Vagina (tissue), 2 donors: ENCODE data around the gene SPON1. TPM values are rescaled to one million over a fixed set of nuclear protein-coding genes. Genes with fewer than 3 reads are reported as not detected.

Experiments used
- DNase-seq, 2 donors: peaks; one replicate each; pipeline ENCODE4 v3.0.0-alpha.2; 2017; ENCODE audit errors: extremely low spot score in 2 of 2
- H3K27ac ChIP-seq: fragments of 200-600 bp; sonication (generic); one replicate; pipeline ENCODE4 v1.5.1; 2019
- H3K27me3 ChIP-seq: fragments of 200-600 bp; sonication (generic); one replicate; pipeline ENCODE4 v1.5.1; 2019
- H3K36me3 ChIP-seq, 2 donors: fragments of 200-600 bp; sonication (generic); one replicate each; pipeline ENCODE4 v1.5.1; 2017 to 2019
- H3K4me1 ChIP-seq: fragments of 200-600 bp; sonication (generic); one replicate; pipeline ENCODE4 v1.5.1; 2019
- H3K4me3 ChIP-seq, 2 donors: fragments of 200-600 bp; sonication (generic); 1 replicate in 1 of 2; 2 replicates in 1 of 2; pipeline ENCODE4 v1.5.1; 2016 to 2019
- H3K9me3 ChIP-seq: fragments of 200-600 bp; sonication (generic); one replicate; pipeline ENCODE4 v1.5.1; 2019
- CTCF ChIP-seq, 3 experiments: fragments of 450-650 bp in 2 of 3; fragments of 200-600 bp in 1 of 3; sonication (generic) in 1 of 3; IDR thresholded peaks; one replicate each; pipeline ENCODE4 v1.5.1; 2017 to 2019; ENCODE audit warnings: antibody characterized with exemption in 3 of 3, mild to moderate bottlenecking in 2 of 3, moderate library complexity in 2 of 3
- POLR2A ChIP-seq, 2 donors: fragments of 450-650 bp; IDR thresholded peaks; one replicate each; pipeline ENCODE4 v1.6.1; 2017; ENCODE audit warnings: antibody characterized with exemption in 2 of 2, mild to moderate bottlenecking in 2 of 2, moderate library complexity in 2 of 2
- POLR2AphosphoS5 ChIP-seq, 2 donors: sonication (generic); formaldehyde crosslinking; IDR thresholded peaks; one replicate each; pipeline ENCODE4 v1.9.0; 2017; ENCODE audit warnings: antibody characterized with exemption in 2 of 2, mild to moderate bottlenecking in 2 of 2, low read depth in 1 of 2; ENCODE audit not compliant: insufficient read depth in 1 of 2
- intact Hi-C: fragments of 100-400 bp; cut with DNase I; formaldehyde crosslinking; loops from one replicate; pipeline ENCODE4 v1.15.1; 2023
- total RNA-seq: library from RNA; depleted of rRNA; stranded (reverse); fragments of >200 nt; gene quantifications from one replicate; pipeline ENCODE4 v1.2.3, GENCODE V29; 2016

SPON1 gene
- total RNA-seq, 1 donor from 2014 or later, result 31.7 TPM

GRCh38 chr11:14036469-14036868 lies 73.9 kb downstream of the SPON1 start:
- Histone ChIP-seq H3K36me3 (no peaks in the 10 kb centered on the region), H3K9me3 (no peaks in the 10 kb centered on the region), H3K27me3 (no peaks in the 10 kb centered on the region), H3K4me1 (no peaks in the 10 kb centered on the region), H3K4me3 (no peak overlapping the region), H3K27ac (no peak overlapping the region)
- no peak for DNase-seq
- TF ChIP-seq POLR2AphosphoS5 (IDR thresholded peaks at IDR 0.05; ENCODE audit: insufficient read depth in 1 of 2, low read depth in 1 of 2), result no peak
- no peak for TF ChIP-seq POLR2A (IDR thresholded peaks at IDR 0.05)
- TF ChIP-seq CTCF (IDR thresholded peaks at IDR 0.05), result no peak
- intact Hi-C loops, result no loop called here

- DNase-seq, result no peak
- H3K9me3 ChIP-seq, result no peaks in the 10 kb centered on the region
- H3K36me3 ChIP-seq, result no peaks in the 10 kb centered on the region
- intact Hi-C loops, result no loop called here
- no peak overlapping the region for H3K27ac ChIP-seq
- H3K4me1 ChIP-seq, result no peaks in the 10 kb centered on the region
- H3K27me3 ChIP-seq, result no peaks in the 10 kb centered on the region
- no peak for TF ChIP-seq POLR2AphosphoS5 (IDR thresholded peaks at IDR 0.05; ENCODE audit: insufficient read depth in 1 of 2, low read depth in 1 of 2)
- no peak for TF ChIP-seq POLR2A (IDR thresholded peaks at IDR 0.05)
- no peak for TF ChIP-seq CTCF (IDR thresholded peaks at IDR 0.05)
- no peak overlapping the region for H3K4me3 ChIP-seq
Observed at GRCh38 chr11:14041040-14041439, 78.5 kb downstream of the SPON1 start.

- Histone ChIP-seq H3K4me3 (no peak overlapping the region), H3K9me3 (no peaks in the 10 kb centered on the region), H3K4me1 (no peaks in the 10 kb centered on the region), H3K36me3 (no peaks in the 10 kb centered on the region), H3K27ac (no peak overlapping the region), H3K27me3 (no peaks in the 10 kb centered on the region)
- intact Hi-C loops, result no loop called here
- no peak for DNase-seq
- no peak for TF ChIP-seq CTCF (IDR thresholded peaks at IDR 0.05)
- no peak for TF ChIP-seq POLR2A (IDR thresholded peaks at IDR 0.05)
- no peak for TF ChIP-seq POLR2AphosphoS5 (IDR thresholded peaks at IDR 0.05; ENCODE audit: insufficient read depth in 1 of 2, low read depth in 1 of 2)
Observed at GRCh38 chr11:14041565-14041964, 79.0 kb downstream of the SPON1 start.

GRCh38 chr11:14042686-14043465 lies 80.4 kb downstream of the SPON1 start:
- Histone ChIP-seq H3K9me3 (no peaks in the 10 kb centered on the region), H3K36me3 (no peaks in the 10 kb centered on the region), H3K27me3 (no peaks in the 10 kb centered on the region), H3K4me3 (no peak overlapping the region), H3K4me1 (no peaks in the 10 kb centered on the region), H3K27ac (no peak overlapping the region)
- TF ChIP-seq CTCF (IDR thresholded peaks at IDR 0.05) (no peak), POLR2A (IDR thresholded peaks at IDR 0.05) (no peak), POLR2AphosphoS5 (IDR thresholded peaks at IDR 0.05; ENCODE audit: insufficient read depth in 1 of 2, low read depth in 1 of 2) (no peak)
- DNase-seq, result no peak
- intact Hi-C loops, result no loop called here

- Histone ChIP-seq H3K27ac (no peak overlapping the region), H3K9me3 (no peaks in the 10 kb centered on the region), H3K4me1 (no peaks in the 10 kb centered on the region), H3K36me3 (no peaks in the 10 kb centered on the region), H3K27me3 (no peaks in the 10 kb centered on the region), H3K4me3 (no peak overlapping the region)
- DNase-seq, result no peak
- intact Hi-C loops, result no loop called here
- no peak for TF ChIP-seq POLR2AphosphoS5 (IDR thresholded peaks at IDR 0.05; ENCODE audit: insufficient read depth in 1 of 2, low read depth in 1 of 2)
- no peak for TF ChIP-seq CTCF (IDR thresholded peaks at IDR 0.05)
Observed at GRCh38 chr11:14044916-14045315, 82.4 kb downstream of the SPON1 start.
